HG03135 (cell line): ENCODE results near the gene GRAMD4.
"Not testable (repeated sequence)": the region's sequence is repeated elsewhere in the genome, so short reads cannot be mapped to it uniquely, and the experiment has no call there.

ENCODE experiments used
- ATAC-seq: cut with Tn5 transposase; IDR thresholded peaks from one replicate; pipeline ENCODE4 v1.9.1; 2021; ENCODE audit warnings: mild to moderate bottlenecking, moderate library complexity; ENCODE audit not compliant: unreplicated experiment

GRAMD4 gene

DNA sequence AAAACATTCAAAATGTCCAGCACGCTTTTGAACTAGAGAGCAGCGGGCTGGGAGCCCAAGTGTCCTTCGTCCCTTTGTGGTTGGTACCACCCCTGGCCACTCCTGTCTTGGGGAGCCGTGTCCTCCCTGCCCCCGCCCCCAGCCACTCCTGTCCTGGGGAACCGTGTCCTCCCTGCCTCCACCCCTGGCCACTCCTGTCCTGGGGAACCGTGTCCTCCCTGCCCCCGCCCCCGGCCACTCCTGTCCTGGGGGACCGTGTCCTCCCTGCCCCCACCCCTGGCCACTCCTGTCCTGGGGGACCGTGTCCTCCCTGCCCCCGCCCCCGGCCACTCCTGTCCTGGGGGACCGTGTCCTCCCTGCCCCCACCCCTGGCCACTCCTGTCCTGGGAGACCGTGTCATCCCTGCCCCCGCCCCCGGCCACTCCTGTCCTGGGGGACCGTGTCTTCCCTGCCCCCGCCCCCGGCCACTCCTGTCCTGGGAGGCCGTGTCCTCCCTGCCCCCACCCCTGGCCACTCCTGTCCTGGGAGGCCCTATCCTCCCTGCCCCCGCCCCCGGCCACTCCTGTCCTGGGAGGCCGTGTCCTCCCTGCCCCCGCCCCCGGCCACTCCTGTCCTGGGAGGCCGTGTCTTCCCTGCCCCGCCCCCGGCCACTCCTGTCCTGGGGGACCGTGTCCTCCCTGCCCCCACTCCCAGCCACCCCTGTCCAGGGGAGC lies 14.9 kb downstream of the GRAMD4 start:
- ATAC-seq: not testable (repeated sequence)

DNA sequence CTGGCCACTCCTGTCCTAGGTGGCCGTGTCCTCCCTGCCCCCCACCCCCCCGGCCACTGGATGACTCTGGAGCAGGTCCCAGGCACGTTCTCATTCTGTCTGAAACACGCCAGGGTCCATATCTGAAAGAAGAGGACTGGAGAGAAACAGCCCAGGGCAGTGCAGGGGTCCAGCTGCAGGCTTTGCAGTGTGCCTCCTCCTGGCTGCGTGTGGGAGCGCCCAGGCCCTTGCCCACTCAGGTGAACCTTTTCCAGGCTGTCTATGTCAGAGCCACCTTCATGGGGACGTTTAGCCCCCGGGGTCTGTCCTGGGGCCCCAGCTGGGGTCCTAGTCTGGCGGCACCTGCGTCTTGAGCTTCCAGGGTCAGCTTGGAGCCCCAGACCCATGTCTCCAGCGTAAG lies 15.6 kb downstream of the GRAMD4 start:
- no peak for ATAC-seq

DNA sequence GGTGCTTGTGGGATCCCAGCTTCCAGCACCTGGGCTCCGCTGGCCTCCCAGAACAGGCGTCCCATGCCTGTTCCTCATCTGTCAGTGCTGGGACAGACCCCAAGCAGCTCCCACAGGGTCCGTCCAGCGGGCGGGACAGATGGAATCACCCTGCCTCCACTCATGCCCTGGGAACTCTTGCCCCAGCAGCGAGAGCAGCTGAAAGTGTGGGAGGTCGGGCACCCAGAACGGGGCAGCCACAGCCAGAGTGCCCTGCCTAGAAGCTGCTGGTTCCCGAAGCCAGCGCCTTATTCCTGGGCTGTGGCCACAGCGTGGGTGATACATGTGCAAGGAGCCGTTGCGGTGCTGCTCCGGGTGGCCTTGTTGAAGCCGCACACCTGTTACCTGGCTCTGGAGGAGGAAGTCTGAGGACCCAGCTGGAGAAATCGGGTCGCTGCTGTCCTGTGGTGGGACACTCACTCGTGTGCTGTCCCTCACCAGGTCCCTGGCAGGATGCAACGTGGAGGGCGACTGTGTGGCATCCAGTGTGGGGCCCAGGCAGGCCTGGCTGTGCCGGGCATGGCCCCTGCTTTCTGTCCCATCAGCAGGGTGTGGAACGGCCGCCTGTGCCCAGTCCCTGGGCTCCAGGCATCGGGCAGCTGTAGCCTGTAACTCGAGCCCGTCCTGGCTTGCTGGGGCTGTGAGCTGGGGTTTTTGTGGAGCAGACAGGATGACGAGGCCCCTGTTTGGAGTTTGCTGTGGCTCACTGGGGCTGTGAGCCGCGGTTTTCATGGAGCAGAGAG lies 16.2 kb downstream of the GRAMD4 start:
- no peak for ATAC-seq

DNA sequence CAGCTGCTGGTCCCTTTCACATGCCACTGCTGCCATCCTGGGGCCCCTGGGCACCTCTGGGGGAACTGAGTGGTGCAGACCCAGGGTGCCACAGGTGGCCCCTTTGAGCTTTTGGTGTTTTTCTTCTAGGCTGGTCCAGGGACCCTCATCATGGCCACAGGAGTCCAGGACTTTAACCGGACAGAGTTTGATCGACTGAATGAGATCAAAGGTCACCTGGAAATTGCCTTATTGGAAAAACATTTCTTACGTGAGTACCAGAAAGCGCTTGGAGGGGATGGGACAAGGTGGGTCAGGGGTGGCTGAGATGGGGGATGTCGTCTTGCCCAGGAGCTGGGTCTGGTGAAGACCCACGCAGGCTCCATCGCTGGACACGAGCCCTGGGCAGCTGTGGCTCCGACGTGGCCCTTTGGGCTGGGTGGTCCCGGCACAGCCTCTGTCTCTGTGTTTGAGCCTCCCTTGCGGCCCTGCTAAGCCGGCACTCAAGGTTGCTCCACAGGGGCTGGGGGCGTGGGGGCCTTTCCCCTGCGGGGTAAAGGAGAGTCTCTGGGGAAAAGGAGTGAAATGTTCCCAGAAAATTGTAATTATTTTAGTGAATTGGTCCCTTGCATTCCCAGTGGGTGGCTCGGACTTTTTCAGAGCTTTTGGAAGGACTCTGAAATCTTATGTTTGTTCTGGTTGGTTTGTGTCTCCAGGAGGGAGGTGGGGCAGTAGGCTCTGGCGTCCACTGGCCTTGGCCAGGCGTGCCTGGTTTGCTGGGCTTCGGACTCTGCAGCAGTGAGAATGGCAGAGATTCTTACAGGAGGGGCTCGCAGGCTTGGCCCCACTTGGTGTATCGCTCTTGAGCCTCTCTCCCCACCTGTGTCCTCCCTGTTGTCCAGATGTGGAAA lies 17.8 kb downstream of the GRAMD4 start:
- no peak for ATAC-seq

GRCh38 chr22:46638601-46639431 lies 18.6 kb downstream of the GRAMD4 start:
- no peak for ATAC-seq

DNA sequence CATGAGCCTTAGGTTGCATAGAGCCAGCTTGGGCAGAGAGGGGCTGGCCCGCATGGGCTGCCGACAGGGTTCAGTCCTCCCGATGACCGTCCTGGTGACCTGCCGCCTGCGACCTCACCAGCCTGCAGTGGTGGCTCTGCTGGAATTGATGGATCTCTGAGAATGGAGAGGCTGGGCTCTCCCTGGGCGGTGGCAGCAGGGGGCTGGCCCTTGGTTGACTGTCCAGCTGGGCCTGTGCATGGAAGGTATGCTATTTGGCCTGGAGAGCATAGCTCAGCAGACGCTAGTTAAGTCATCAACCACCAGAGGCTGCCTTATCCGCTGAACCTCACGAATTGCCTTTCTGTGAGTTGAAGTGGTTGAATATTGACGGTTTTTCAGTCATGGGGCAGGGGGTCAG lies 19.7 kb downstream of the GRAMD4 start:
- ATAC-seq: no peak

DNA sequence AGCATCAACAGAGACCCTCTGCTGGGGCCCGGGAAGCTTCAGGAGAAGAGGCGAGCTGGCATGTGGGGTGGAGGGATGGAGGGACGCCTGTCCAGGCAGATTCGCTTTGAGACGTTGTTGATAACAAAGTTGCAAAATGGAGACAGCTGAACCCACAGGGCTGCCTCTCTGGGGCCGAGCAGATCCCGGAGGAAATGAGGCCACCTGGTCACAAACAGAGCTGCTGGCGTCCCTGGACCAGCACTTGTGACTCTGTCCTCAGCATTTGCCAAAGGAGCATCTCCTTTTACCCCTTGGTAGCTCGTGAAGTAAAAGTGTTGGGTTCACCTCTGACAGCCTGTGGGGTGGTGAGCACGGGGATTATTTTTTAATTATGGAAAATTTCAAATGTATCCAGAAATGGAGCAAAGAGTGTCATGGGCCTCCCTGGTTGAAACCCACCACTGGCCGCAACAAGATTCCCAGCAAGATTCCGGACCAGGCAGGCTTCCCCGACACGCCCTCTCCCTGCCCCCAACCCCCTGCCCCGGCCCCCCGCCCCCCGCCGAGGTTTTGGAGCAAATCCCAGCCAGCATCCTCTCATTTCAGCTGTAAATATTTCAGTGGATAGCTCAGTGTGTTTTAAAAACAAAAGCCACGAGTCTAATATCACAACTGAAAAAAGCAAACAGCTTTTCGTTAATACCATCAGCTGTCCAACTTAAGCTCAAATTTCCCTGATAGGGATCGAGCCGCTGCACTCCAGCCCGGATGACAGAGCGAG lies 20.3 kb downstream of the GRAMD4 start:
- ATAC-seq: no peak

- no peak for ATAC-seq
Measured at GRCh38 chr22:46641811-46642266, 21.7 kb downstream of the GRAMD4 start.

- not testable (repeated sequence) for ATAC-seq
Measured at GRCh38 chr22:46642840-46643480, 22.8 kb downstream of the GRAMD4 start.

DNA sequence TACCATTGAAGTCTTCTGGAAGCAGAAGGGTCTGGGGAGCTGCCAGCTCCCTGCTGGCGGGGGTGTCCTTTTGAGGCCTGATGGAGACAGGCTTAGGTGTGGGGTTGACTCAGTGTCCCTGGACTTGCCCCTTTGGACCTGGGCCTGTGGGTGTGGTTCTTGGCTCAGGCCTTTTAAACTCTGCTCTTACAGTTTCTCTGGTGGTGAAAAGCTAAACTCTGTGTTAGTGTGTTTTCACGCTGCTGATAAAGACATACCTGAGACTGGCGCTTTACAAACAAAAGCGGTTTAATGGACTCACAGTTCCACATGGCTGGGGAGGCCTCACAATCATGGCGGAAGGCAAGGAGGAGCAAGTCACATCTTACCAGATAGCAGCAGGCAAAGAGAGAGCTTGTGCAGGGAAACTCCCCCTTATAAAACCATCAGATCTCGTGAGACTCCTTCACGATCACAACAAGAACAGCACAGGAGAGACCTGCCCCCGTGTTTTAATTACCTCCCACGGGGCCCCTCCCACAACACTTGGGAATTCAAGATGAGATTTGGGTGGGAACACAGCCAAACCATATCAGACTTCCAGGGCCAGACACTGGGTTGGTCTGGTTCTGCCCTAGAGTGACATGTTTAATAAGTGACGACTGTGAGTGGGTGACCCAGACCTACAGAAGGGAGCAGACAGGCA lies 26.5 kb downstream of the GRAMD4 start:
- no peak for ATAC-seq

GRCh38 chr22:46648225-46648820 lies 28.1 kb downstream of the GRAMD4 start:
- ATAC-seq: not testable (repeated sequence)

GRCh38 chr22:46649141-46650077 lies 29.2 kb downstream of the GRAMD4 start:
- no peak for ATAC-seq

- ATAC-seq: no peak
Measured at GRCh38 chr22:46650078-46650810, 30.1 kb downstream of the GRAMD4 start.

- no peak for ATAC-seq
Measured at GRCh38 chr22:46651316-46651715, 31.1 kb downstream of the GRAMD4 start.

DNA sequence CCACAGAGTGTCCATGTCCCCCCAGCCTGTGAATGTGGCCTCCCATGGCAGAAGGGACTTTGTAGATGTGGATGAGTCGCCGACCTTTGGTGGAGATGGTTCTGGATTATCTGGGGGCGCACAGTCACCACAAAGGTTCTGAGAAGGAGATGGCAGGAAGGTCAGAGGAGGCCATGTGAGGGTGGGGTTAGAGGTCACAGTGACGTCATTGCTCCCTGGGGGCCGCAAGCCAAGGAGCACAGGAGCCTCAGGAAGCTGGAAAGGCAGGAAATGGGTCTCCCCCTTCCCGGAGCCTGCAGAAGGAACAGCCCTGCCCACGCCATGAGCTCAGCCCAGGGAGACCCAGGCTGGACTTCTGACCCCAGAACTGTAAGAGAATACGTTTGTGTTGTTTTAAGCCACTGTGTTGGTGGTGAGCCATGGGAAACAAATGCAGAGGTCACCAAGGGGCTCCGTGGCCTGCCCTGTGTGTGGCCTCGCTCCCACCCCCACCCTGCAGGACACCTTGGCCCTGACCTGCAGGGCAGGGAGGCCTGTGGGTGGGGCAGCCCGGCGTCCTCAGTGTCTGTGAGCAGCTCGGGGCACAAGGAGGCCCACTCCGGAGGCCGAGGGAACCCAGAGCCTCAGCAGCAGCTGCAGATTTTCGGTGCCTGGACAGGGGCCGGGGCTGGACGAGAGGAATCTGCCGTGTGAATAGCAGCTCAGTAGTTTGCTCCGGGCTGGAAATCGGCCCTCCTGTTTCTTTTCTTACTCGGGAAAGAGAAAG lies 32.1 kb downstream of the GRAMD4 start:
- no peak for ATAC-seq
